ENCODE results near the gene PHPT1. TPM values are rescaled to one million over a fixed set of nuclear protein-coding genes. Genes with fewer than 3 reads are reported as not detected.
A peak's percentile ranks its signal among the peaks of the same experiment; 100 is the strongest.

Gene PHPT1
- total and polyA plus RNA-seq, 2 of the 13 experiments (the other 11 are each of a cell fraction or from before 2014, with no cell fraction given): 189 to 192 TPM

DNA sequence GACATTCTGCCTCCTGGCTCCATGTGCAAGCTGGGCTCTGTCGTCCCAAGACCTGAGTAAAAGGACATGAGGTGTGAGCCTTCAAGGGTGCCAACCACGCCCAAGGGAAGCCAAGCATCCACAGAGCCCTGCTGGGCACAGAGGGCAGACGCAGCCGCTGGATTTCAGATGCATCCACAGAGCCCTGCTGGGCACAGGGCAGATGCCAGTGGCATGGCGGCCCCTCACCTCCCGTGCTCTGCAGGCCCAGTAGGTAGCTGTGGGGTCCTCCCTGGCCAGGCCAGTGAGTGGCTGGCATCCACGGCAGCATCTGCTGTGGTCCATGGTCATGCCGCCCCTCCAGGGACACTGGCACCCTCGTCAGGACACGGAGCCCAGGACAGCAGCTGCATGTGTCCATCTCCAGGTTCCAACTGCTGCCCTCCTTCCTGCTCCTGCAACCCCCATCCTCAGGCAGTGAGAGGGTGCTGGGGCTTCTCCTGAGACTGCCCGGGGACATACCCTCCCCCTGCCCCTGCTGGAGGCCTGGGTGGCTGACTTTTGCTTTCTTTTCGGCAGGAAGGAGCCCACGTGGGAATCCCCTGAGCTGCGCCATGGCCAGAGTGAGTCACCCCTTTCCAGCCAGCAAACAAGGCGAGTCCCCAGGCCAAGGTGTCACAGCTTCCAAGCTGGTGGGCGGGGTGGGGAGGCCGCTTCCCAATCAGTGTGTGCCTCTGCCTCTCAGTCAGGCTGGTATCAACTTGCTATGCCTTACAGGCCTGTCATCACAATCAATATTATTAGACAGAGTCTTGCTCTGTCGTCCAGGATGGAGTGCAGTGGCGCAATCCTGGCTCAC is 33.1 kb downstream of the PHPT1 start (continued):
- no peak for TF ChIP-seq ZNF709 (CRISPR knock-in tag; IDR thresholded peaks at IDR 0.05)
- TF ChIP-seq REPIN1 (CRISPR knock-in tag; IDR thresholded peaks at IDR 0.05; ENCODE audit: borderline replicate concordance, low read depth): peak; percentile 53
- TF ChIP-seq ZNF24 (IDR thresholded peaks at IDR 0.05): no peak
- TF ChIP-seq ONECUT2 (CRISPR knock-in tag; IDR thresholded peaks at IDR 0.05): peak; percentile 95
- no peak for TF ChIP-seq ZNF275 (CRISPR knock-in tag; IDR thresholded peaks at IDR 0.05; ENCODE audit: borderline replicate concordance)
- TF ChIP-seq CHCHD3 (CRISPR knock-in tag; IDR thresholded peaks at IDR 0.05): no peak
- TF ChIP-seq RNF2 (conservative IDR thresholded peaks at IDR 0.05; ENCODE audit: low read depth): no peak
- no peak for TF ChIP-seq PCBP1 (IDR thresholded peaks at IDR 0.05; ENCODE audit: borderline replicate concordance, low read depth, low read length)
- TF ChIP-seq MXI1 (IDR thresholded peaks at IDR 0.05; ENCODE audit: borderline replicate concordance, low read depth, low read length): peak; percentile 99
- peak; percentile 79 for TF ChIP-seq GATAD2A (CRISPR knock-in tag; IDR thresholded peaks at IDR 0.05)
- TF ChIP-seq ZNF101 (CRISPR knock-in tag; IDR thresholded peaks at IDR 0.05; ENCODE audit: borderline replicate concordance, low read depth): no peak
- TF ChIP-seq KLF15 (CRISPR knock-in tag; IDR thresholded peaks at IDR 0.05; ENCODE audit: borderline replicate concordance): no peak
- TF ChIP-seq, protein P1, sequence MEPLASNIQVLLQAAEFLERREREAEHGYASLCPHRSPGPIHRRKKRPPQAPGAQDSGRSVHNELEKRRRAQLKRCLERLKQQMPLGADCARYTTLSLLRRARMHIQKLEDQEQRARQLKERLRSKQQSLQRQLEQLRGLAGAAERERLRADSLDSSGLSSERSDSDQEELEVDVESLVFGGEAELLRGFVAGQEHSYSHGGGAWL (CRISPR knock-in tag; IDR thresholded peaks at IDR 0.05): 0 out of 2 replicates have a peak, but pooled peaks have one; percentile 50
- peak; percentile 82 for TF ChIP-seq ZNF331 (CRISPR knock-in tag; IDR thresholded peaks at IDR 0.05)
- TF ChIP-seq ZNF746 (CRISPR knock-in tag; IDR thresholded peaks at IDR 0.05): peak; percentile 58; the same call in 1 of the 2 replicates
- peak; percentile 73; the same call in 1 of the 2 replicates for TF ChIP-seq JUNB (CRISPR knock-in tag; IDR thresholded peaks at IDR 0.05; ENCODE audit: borderline replicate concordance)
- peak; percentile 51 for TF ChIP-seq HNRNPLL (IDR thresholded peaks at IDR 0.05; ENCODE audit: low read depth, low read length, poor library complexity, severe bottlenecking)
- peak; percentile 39; the same call in 1 of the 2 replicates for TF ChIP-seq ZNF205 (CRISPR knock-in tag; IDR thresholded peaks at IDR 0.05)
- no peak for TF ChIP-seq ZNF615 (CRISPR knock-in tag; IDR thresholded peaks at IDR 0.05; ENCODE audit: borderline replicate concordance)
- TF ChIP-seq ARHGAP35 (CRISPR knock-in tag; IDR thresholded peaks at IDR 0.05; ENCODE audit: borderline replicate concordance): no peak; the same call in 1 of the 2 replicates
- TF ChIP-seq ZNF558 (CRISPR knock-in tag; IDR thresholded peaks at IDR 0.05; ENCODE audit: borderline replicate concordance): peak; percentile 39; the same call in 1 of the 2 replicates
- TF ChIP-seq LRRFIP1 (CRISPR knock-in tag; conservative IDR thresholded peaks at IDR 0.05): no peak; the same call in 1 of the 2 replicates
- no peak for TF ChIP-seq ATF6 (CRISPR knock-in tag; conservative IDR thresholded peaks at IDR 0.05)
- 0 out of 2 replicates have a peak, but pooled peaks have one; percentile 32 for TF ChIP-seq ZNF724P (CRISPR knock-in tag; IDR thresholded peaks at IDR 0.05; ENCODE audit: borderline replicate concordance)

Measured in HepG2 (cell line).